Thoracic aorta (tissue), 2 donors: ENCODE measurements around the gene ARSK. TPM values are rescaled to one million over a fixed set of nuclear protein-coding genes. Genes with fewer than 3 reads are reported as not detected.

ENCODE experiments used
- ATAC-seq: fragments of 150-250 bp; one replicate; pipeline ENCODE4 v1.8.0; 2017; ENCODE audit warnings: low read depth; ENCODE audit not compliant: insufficient number of reproducible peaks, low FRiP score
- DNase-seq: peaks from one replicate; pipeline ENCODE4 v3.0.0-alpha.2; 2020; ENCODE audit warnings: low spot score
- H3K27ac ChIP-seq, 2 donors: fragments of 200-600 bp; sonication (generic); 1 replicate in 1 of 2; 2 replicates in 1 of 2; pipeline ENCODE4 v1.5.1; 2016; ENCODE audit warnings: mild to moderate bottlenecking in 2 of 2, moderate library complexity in 2 of 2
- H3K27me3 ChIP-seq: fragments of 200-600 bp; sonication (generic); replicated peaks from 2 replicates; pipeline ENCODE4 v1.6.0; 2016; ENCODE audit warnings: mild to moderate bottlenecking; ENCODE audit not compliant: insufficient read depth
- H3K36me3 ChIP-seq: fragments of 200-600 bp; sonication (generic); one replicate; pipeline ENCODE4 v1.5.1; 2016
- H3K4me1 ChIP-seq, 2 donors: fragments of 200-600 bp; sonication (generic); 1 replicate in 1 of 2; 2 replicates in 1 of 2; pipeline versions ENCODE4 v1.5.1 to v1.6.0; 2016; ENCODE audit warnings: low read depth in 2 of 2, mild to moderate bottlenecking in 1 of 2; ENCODE audit not compliant: control insufficient read depth in 1 of 2
- H3K4me3 ChIP-seq: fragments of 200-600 bp; sonication (generic); 2 replicates; pipeline ENCODE4 v1.5.1; 2016; ENCODE audit warnings: mild to moderate bottlenecking
- H3K9me3 ChIP-seq: fragments of 200-600 bp; sonication (generic); 2 replicates; pipeline ENCODE4 v1.5.1; 2016
- total RNA-seq, 2 donors: library from RNA; depleted of rRNA; stranded (reverse); fragments of >200 nt; gene quantifications; one replicate each; pipeline versions ENCODE4 v1.1.0 to v1.2.3, GENCODE V29; 2016
- TF ChIP-seq, protein P1 (sequence below): fragments of 200-600 bp; sonication (generic); IDR thresholded peaks from one replicate; pipeline ENCODE4 v1.5.1; 2019; ENCODE audit warnings: antibody characterized with exemption

Gene ARSK
- total RNA-seq, 2 donors from 2014 or later, result 5.1 to 8.5 TPM

GRCh38 chr5:95649274-95649673, 94.4 kb downstream of the ARSK start:
- Histone ChIP-seq H3K27ac (no peak overlapping the region), H3K27me3 (no peaks in the 10 kb centered on the region), H3K36me3 (no peaks in the 10 kb centered on the region), H3K4me1 (peaks cover 0 to 13% of the 10 kb centered on the region in 2 donors), H3K9me3 (no peaks in the 10 kb centered on the region), H3K4me3 (no peak overlapping the region)
- ATAC-seq (no peak), DNase-seq (no peak)
- TF ChIP-seq, protein P1, sequence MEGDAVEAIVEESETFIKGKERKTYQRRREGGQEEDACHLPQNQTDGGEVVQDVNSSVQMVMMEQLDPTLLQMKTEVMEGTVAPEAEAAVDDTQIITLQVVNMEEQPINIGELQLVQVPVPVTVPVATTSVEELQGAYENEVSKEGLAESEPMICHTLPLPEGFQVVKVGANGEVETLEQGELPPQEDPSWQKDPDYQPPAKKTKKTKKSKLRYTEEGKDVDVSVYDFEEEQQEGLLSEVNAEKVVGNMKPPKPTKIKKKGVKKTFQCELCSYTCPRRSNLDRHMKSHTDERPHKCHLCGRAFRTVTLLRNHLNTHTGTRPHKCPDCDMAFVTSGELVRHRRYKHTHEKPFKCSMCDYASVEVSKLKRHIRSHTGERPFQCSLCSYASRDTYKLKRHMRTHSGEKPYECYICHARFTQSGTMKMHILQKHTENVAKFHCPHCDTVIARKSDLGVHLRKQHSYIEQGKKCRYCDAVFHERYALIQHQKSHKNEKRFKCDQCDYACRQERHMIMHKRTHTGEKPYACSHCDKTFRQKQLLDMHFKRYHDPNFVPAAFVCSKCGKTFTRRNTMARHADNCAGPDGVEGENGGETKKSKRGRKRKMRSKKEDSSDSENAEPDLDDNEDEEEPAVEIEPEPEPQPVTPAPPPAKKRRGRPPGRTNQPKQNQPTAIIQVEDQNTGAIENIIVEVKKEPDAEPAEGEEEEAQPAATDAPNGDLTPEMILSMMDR, result no peak

DNA sequence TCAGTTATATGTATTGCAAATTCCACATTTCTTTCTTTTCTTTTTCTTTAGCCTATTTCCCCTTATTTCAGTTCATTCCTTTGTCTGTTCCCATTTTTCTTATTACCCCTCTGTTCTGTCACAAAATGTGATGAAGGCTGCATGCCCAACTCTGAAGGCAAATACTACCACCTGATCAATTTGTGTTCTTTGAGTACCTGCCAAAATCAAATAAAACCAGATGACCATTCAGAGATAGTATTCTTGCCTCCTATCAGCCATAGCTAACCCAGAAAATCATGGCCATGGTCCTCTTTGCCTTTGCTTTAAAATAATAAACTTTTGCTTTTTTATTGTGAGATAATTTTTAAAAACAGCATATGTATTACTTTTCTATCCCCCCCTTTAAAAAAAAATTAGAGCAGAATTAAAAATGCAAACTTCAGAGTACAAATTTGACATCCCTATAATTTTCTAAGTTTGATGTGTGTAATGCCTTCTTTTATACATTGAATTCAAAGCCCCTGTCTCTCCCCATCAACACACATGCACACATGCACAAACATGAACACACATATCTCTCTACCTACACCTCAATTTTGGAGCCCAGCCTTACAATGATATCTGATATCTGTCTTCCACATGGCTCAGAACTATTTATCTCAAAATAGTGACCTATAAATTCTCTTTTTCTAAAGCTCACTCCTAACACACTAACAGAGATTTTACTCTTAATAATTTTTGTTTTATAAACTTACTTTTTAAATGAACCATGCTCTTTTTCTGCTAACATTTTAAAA, 95.1 kb downstream of the ARSK start:
- Histone ChIP-seq H3K36me3 (no peaks in the 10 kb centered on the region), H3K4me3 (no peak overlapping the region), H3K27ac (no peak overlapping the region), H3K27me3 (no peaks in the 10 kb centered on the region), H3K4me1 (peaks cover 0 to 9% of the 10 kb centered on the region in 2 donors), H3K9me3 (no peaks in the 10 kb centered on the region)
- DNase-seq (no peak), ATAC-seq (no peak)
- TF ChIP-seq, protein P1, result no peak

DNA sequence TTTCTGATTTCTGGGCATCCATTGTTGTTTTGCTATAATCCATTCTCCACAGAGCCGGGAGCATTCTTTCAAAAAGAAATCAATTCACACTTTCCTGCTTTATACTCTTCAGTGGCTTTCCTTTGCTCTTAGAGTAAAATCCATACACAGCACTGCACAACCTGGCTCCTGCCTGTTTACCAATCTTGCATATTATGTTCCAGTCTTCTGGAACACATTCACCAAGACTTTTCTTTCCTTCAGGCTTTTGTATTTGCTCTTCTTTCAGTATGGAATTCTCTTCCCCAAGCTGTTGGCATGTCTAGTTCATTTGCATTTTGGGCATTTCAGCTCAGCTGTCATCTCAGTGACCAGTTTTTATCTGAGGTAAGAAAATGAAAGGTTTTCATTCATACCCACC, 97.9 kb downstream of the ARSK start:
- H3K4me3 ChIP-seq, result no peak overlapping the region
- no peaks in the 10 kb centered on the region for H3K27me3 ChIP-seq
- H3K9me3 ChIP-seq, result no peaks in the 10 kb centered on the region
- TF ChIP-seq, protein P1, result no peak
- DNase-seq (no peak), ATAC-seq (no peak)
- no peak overlapping the region for H3K27ac ChIP-seq
- no peaks in the 10 kb centered on the region for H3K36me3 ChIP-seq
- peaks cover 0 to under 1% of the 10 kb centered on the region in 2 donors for H3K4me1 ChIP-seq

GRCh38 chr5:95654196-95654595, 99.3 kb downstream of the ARSK start:
- no peak for ATAC-seq
- TF ChIP-seq, protein P1, result no peak
- H3K27ac ChIP-seq, result no peak overlapping the region

More at GRCh38 chr5:95654196-95654595, 99.3 kb downstream of the ARSK start:
- no peaks in the 10 kb centered on the region for H3K4me1 ChIP-seq
- no peaks in the 10 kb centered on the region for H3K36me3 ChIP-seq
- DNase-seq, result no peak
- H3K27me3 ChIP-seq, result no peaks in the 10 kb centered on the region
- H3K9me3 ChIP-seq, result no peaks in the 10 kb centered on the region
- no peak overlapping the region for H3K4me3 ChIP-seq

Other genes starting within 250 kb of the ARSK start
- not detected for gene FAM81B, start 163.7 kb upstream of the ARSK start, total RNA-seq
- gene SKIC3, start 124 bp upstream of the ARSK start, total RNA-seq, result 10 to 100 TPM; 53.2 to 78.0 TPM
- 1 to 10 TPM in 1 of 2 donors, not detected in 1; 1.1 TPM for gene GPR150, start 65.0 kb downstream of the ARSK start, total RNA-seq
- 10 to 100 TPM in 1 of 2 donors, under 1 TPM in 1; 0.85 to 11.1 TPM for gene RFESD, start 91.7 kb downstream of the ARSK start, total RNA-seq
- gene SPATA9, start 127.9 kb downstream of the ARSK start, total RNA-seq, result under 1 TPM in 1 of 2 donors, not detected in 1; 0.35 TPM
- 10 to 100 TPM; 34.1 to 71.2 TPM for gene RHOBTB3, start 176.2 kb downstream of the ARSK start, total RNA-seq